ENCODE measurements around the gene TMEM37. TPM values are rescaled to one million over a fixed set of nuclear protein-coding genes. Genes with fewer than 3 reads are reported as not detected.

TMEM37 gene
- total and polyA plus RNA-seq, 2 of the 13 experiments (the other 11 are each of a cell fraction or from before 2014, with no cell fraction given) = 37.7 to 115 TPM

DNA sequence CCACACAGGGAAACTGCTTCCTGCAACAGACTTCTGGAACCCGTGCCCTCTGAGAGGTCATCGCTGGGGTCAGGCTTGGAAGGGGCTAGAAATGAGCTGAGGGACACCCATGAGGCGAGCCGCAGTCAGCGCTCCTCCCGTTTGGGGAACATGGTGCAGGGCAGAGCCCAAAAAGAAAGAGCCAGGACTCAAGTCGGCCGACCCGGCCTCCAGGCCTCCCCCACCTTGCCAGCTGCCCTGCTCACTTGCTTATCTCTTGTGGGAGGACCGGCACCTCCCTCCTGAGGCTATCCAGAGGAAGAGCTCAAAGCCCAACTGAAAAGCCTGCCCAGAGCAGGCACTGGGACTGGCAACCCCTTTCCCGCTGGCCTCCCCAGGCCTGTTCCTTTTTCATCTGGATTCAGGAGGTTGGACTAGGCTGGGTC, 49.1 kb downstream of the TMEM37 start (continued):
- TF ChIP-seq, protein P1, sequence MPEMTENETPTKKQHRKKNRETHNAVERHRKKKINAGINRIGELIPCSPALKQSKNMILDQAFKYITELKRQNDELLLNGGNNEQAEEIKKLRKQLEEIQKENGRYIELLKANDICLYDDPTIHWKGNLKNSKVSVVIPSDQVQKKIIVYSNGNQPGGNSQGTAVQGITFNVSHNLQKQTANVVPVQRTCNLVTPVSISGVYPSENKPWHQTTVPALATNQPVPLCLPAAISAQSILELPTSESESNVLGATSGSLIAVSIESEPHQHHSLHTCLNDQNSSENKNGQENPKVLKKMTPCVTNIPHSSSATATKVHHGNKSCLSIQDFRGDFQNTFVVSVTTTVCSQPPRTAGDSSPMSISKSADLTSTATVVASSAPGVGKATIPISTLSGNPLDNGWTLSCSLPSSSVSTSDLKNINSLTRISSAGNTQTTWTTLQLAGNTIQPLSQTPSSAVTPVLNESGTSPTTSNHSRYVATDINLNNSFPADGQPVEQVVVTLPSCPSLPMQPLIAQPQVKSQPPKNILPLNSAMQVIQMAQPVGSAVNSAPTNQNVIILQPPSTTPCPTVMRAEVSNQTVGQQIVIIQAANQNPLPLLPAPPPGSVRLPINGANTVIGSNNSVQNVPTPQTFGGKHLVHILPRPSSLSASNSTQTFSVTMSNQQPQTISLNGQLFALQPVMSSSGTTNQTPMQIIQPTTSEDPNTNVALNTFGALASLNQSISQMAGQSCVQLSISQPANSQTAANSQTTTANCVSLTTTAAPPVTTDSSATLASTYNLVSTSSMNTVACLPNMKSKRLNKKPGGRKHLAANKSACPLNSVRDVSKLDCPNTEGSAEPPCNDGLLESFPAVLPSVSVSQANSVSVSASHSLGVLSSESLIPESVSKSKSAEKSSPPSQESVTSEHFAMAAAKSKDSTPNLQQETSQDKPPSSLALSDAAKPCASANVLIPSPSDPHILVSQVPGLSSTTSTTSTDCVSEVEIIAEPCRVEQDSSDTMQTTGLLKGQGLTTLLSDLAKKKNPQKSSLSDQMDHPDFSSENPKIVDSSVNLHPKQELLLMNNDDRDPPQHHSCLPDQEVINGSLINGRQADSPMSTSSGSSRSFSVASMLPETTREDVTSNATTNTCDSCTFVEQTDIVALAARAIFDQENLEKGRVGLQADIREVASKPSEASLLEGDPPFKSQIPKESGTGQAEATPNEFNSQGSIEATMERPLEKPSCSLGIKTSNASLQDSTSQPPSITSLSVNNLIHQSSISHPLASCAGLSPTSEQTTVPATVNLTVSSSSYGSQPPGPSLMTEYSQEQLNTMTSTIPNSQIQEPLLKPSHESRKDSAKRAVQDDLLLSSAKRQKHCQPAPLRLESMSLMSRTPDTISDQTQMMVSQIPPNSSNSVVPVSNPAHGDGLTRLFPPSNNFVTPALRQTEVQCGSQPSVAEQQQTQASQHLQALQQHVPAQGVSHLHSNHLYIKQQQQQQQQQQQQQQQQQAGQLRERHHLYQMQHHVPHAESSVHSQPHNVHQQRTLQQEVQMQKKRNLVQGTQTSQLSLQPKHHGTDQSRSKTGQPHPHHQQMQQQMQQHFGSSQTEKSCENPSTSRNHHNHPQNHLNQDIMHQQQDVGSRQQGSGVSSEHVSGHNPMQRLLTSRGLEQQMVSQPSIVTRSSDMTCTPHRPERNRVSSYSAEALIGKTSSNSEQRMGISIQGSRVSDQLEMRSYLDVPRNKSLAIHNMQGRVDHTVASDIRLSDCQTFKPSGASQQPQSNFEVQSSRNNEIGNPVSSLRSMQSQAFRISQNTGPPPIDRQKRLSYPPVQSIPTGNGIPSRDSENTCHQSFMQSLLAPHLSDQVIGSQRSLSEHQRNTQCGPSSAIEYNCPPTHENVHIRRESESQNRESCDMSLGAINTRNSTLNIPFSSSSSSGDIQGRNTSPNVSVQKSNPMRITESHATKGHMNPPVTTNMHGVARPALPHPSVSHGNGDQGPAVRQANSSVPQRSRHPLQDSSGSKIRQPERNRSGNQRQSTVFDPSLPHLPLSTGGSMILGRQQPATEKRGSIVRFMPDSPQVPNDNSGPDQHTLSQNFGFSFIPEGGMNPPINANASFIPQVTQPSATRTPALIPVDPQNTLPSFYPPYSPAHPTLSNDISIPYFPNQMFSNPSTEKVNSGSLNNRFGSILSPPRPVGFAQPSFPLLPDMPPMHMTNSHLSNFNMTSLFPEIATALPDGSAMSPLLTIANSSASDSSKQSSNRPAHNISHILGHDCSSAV (CRISPR knock-in tag; IDR thresholded peaks at IDR 0.05; ENCODE audit: borderline replicate concordance) = no peak
- TF ChIP-seq, protein P2, sequence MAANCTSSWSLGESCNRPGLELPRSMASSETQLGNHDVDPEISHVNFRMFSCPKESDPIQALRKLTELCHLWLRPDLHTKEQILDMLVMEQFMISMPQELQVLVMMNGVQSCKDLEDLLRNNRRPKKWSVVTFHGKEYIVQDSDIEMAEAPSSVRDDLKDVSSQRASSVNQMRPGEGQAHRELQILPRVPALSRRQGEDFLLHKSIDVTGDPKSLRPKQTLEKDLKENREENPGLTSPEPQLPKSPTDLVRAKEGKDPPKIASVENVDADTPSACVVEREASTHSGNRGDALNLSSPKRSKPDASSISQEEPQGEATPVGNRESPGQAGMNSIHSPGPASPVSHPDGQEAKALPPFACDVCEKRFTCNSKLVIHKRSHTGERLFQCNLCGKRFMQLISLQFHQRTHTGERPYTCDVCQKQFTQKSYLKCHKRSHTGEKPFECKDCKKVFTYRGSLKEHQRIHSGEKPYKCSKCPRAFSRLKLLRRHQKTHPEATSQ (CRISPR knock-in tag; IDR thresholded peaks at IDR 0.05; ENCODE audit: borderline replicate concordance) = no peak
- TF ChIP-seq, protein P3, sequence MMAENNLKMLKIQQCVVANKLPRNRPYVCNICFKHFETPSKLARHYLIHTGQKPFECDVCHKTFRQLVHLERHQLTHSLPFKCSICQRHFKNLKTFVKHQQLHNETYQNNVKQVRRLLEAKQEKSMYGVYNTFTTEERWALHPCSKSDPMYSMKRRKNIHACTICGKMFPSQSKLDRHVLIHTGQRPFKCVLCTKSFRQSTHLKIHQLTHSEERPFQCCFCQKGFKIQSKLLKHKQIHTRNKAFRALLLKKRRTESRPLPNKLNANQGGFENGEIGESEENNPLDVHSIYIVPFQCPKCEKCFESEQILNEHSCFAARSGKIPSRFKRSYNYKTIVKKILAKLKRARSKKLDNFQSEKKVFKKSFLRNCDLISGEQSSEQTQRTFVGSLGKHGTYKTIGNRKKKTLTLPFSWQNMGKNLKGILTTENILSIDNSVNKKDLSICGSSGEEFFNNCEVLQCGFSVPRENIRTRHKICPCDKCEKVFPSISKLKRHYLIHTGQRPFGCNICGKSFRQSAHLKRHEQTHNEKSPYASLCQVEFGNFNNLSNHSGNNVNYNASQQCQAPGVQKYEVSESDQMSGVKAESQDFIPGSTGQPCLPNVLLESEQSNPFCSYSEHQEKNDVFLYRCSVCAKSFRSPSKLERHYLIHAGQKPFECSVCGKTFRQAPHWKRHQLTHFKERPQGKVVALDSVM (CRISPR knock-in tag; IDR thresholded peaks at IDR 0.05) = peak; percentile 42; the same call in 1 of the 2 replicates

Measured in HepG2 (cell line).